Colon (tissue), 2 donors: Measurements from ENCODE around the gene NREP.

ENCODE experiments used
- FAIRE-seq: peaks from 2 replicates; lab custom pipeline; 2012; peaks lifted over from hg19 to GRCh38; lab: Jason Lieb, UNC
- donor health status: control.
- donor health status: control.

NREP gene

GRCh38 chr5:111765613-111766571 is 8.9 kb upstream of the NREP start:
- no peak for FAIRE-seq

- FAIRE-seq, result no peak
Observed at GRCh38 chr5:111764019-111764418, 7.0 kb upstream of the NREP start.

GRCh38 chr5:111762895-111763294 is 5.9 kb upstream of the NREP start:
- no peak for FAIRE-seq

DNA sequence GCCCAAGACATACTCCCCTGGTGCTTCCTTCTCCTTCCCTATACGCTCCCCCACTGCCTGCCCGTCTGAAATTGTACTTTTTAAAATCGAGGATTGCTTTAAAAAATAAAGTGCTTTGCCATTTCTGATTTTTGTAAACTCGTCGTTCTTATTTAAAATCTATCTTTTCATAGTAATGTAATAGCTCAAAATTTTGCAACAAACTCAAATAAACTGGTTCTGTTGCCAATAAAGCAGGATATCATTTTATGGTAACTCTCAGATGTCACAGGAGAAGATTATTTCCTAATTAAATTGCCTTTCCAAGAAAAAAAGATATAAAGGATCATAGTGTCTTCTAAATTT is 1.3 kb upstream of the NREP start:
- FAIRE-seq, result no peak

DNA sequence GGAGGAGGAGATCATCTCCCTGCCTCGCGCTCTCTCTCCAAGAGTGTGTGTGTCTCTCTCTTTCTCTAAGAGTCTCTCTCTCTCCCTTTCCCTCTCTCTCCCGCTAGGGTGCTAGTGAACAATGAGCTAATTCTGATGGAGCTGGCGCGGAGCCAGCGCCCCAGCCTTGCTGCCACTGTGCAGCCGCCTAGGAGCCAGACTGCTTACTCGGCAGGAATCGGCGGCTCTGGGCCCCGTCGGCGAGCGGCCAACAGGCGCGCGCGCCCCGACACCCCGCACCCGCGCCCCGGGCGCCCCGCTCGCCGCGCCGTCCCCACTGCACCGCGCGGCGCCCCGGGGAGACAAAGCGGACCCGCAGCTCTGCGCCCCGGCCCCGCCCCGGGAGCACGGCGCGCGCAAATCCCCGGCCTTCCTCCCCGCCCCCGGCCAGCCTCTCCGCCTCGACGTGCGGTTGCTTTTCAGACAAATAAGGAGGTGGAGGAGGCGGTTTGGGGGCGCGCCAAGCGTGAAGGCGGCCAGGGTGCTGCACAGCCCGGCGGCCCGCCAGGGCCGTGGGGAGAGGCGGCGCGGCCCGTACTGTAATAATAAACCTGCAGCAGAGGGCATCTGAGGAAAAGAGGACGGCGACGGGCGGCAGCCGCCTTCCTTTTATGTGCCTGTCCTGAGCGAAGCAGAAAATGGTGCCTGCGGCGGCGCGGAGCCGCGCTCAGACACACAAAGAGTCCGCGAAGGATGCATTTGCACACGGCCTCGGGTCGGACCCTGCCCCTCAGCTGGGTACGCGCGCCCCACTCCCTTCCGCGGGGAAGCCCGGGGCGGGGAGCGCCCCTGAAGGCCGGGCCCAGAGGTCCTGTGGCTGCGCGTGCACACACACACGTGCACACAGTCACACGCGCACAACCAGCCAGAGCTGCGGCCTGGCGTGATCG is 625 bp upstream of the NREP start:
- no peak for FAIRE-seq

- FAIRE-seq, result no peak
Observed at GRCh38 chr5:111755942-111756381, 1.0 kb downstream of the NREP start.

DNA sequence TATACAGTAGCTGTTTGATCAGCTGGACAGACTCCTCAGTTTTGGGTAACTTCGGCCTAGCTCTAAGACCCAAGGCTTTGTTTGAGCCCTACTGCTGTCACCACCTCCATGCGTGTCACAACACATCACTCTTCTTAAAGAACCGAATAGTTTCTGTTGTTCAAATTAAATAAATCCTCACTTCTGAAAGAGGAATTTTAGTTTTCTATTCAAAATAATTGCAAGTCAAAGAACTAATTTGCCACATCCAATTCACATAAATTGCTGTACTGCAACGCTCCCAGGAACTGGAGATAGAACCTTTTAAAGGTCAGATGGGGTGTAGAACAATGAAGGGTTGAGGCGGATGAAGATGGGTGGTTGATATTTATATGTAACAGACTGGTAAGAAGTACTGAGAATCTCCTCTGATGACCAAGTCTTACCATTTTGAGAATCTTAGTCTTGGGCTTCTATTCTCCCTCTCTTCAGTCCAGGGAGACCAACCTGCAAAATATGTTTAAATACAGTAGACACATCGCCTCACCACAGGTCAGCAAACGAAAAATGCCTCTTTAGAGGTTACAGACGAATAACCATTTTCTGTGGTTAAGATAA is 1.6 kb downstream of the NREP start:
- no peak for FAIRE-seq

DNA sequence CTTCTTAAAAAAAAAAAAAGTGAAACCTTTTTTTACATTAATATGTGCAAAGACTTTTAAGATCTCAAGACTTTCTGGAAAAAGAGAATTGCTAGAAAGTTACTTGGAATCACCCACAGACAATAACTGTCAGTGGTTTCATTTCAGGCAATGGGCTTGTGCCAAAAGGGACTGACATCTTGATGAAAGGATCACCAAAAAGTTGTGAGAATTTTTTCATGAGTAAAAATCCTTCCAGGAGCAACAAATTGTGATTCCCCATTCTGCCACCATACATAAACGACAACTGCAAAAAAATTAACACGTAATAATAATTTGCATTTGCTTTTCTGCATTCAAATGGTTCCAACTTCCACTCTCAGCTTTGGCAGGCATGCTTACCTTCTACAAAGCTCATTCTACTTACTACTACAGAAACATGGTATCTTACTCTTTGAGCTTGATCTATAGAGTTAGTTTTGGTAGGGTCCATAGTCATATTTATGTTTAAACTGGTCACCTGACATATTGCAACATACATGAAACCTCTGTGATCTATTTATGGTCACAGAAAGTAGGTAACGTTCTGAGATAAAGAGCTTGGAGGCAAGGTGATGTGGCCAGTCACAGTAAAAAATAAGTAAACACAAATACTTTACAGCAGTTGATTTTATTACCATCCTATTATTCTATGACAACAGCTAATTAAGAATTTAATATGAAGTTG is 3.0 kb downstream of the NREP start:
- no peak for FAIRE-seq

- FAIRE-seq, result no peak
Observed at GRCh38 chr5:111752426-111752965, 4.5 kb downstream of the NREP start.

- no peak for FAIRE-seq
Observed at GRCh38 chr5:111749303-111750026, 7.5 kb downstream of the NREP start.

DNA sequence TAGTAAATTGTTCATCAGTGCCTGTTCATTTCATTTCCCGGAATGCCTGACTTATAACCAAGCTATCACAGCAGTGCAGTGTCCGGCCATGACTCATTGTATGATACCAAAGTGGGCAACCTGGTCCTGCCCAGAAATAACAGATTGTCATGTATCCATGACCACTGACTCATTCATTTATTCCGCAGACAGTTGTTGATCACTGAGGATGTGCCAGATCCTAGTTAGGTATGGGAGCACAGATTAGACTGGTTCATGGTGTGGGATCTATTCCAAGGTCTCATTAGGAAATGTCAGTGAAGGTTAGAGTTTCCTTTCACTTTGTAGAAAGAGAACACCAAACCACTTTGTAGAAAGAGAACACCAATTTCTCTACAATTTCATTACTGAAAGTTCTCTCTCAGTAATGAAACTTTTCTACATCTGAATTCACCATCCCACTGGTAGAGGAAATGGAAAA is 8.7 kb downstream of the NREP start:
- FAIRE-seq, result no peak

DNA sequence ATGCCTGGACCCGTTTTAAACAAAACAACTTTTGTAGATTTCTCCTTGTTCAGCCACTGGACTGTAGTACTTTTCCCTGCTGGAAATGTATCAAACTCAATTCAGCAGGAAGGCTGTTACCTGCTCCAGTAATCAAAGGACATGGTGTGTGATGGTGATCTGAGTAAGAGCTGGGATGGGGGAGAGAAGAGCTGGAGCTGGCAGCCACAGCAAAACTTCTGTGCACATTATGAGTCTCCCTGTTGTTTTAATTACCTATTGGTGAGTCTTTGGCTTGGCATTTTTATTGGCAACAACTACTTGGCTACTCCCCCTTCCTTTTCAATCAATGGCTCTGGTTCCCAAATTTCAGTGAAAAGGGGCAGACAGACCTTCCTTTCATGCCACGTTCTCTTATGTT is 9.7 kb downstream of the NREP start:
- no peak for FAIRE-seq

DNA sequence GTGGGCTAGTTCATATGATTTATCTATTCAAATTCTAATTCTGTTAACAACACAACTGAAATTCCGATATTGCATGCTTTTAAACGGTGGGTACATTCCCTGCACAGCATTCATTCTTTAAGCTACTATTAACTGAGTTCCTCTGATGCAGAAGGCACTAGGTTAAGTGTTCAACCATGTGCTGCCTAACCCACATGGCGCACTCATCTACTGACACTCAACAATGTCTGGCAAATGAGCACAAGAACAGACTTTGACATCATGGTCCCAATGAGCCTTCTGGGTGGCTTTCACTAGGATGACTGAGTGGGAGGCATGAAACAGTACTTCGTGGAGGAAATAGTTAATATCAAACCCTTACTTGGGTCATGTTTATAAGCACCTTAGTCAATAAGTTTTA is 10.2 kb downstream of the NREP start:
- FAIRE-seq, result no peak

GRCh38 chr5:111745075-111745739 is 11.8 kb downstream of the NREP start:
- FAIRE-seq, result no peak

DNA sequence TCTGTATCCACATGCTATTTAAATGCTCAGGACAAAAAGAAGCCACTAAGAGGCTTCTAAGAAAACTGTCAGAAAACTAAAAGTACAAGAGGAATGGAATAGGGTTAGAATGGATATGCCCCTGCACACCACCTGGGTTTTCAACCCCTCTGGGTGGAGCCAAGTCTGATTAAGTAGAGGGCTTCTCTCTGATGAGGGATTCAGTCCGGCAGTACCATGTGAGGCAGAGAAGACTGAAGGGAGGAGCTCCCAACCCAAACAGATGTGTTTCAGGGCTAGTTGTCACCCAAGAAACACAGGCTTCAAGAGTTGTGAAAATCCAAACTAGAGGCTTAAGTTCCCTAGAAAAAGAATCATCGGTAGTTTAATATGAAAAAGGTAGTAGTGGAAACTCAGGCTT is 12.5 kb downstream of the NREP start:
- FAIRE-seq, result no peak

- FAIRE-seq, result no peak
Observed at GRCh38 chr5:111743988-111744387, 13.0 kb downstream of the NREP start.

- FAIRE-seq, result no peak
Observed at GRCh38 chr5:111743512-111743911, 13.5 kb downstream of the NREP start.

GRCh38 chr5:111742177-111742994 is 14.6 kb downstream of the NREP start:
- FAIRE-seq, result no peak

GRCh38 chr5:111741278-111741677 is 15.7 kb downstream of the NREP start:
- FAIRE-seq, result no peak
